WTC11 (cell line): Measurements from ENCODE around the gene ARHGAP6. TPM values are rescaled to one million over a fixed set of nuclear protein-coding genes. Genes with fewer than 3 reads are reported as not detected.

Experiments
- ATAC-seq: fragments of 200-7000 bp; cut with Tn5 transposase; 2 replicates; pipeline ENCODE4 v1.10.0; 2021; ENCODE audit warnings: mild to moderate bottlenecking, moderate library complexity
- CTCF ChIA-PET: fragments of 300-600 bp; sonication (Branson Sonifier 250); formaldehyde crosslinking; loops from one replicate; lab custom pipeline; 2021; ENCODE audit warnings: antibody characterized with exemption; lab: Charles Lee
- POLR2A ChIA-PET: fragments of 350-600 bp; sonication (Branson Sonifier 250); formaldehyde crosslinking; loops from one replicate; lab custom pipeline; 2021; ENCODE audit warnings: antibody characterized with exemption; lab: Charles Lee
- DNase-seq: peaks from one replicate; pipeline ENCODE4 v3.0.0; 2021; ENCODE audit warnings: low spot score
- H3K27ac Mint-ChIP-seq: 2 replicates; pipeline ENCODE4 v1.8.0; 2021; ENCODE audit warnings: mixed read lengths
- H3K27me3 Mint-ChIP-seq: 2 replicates; pipeline ENCODE4 v1.8.0; 2021; ENCODE audit warnings: low read depth, mild to moderate bottlenecking, moderate library complexity, mixed read lengths
- H3K36me3 Mint-ChIP-seq: 2 replicates; pipeline ENCODE4 v1.8.0; 2021; ENCODE audit warnings: mixed read lengths
- H3K4me1 Mint-ChIP-seq: 2 replicates; pipeline ENCODE4 v1.8.0; 2022; ENCODE audit warnings: mixed read lengths
- H3K4me3 Mint-ChIP-seq: 2 replicates; pipeline ENCODE4 v1.8.0; 2021; ENCODE audit warnings: mild to moderate bottlenecking, moderate library complexity, mixed read lengths
- H3K9me3 Mint-ChIP-seq: 2 replicates; pipeline ENCODE4 v1.8.0; 2021; ENCODE audit warnings: mixed read lengths
- ATF6 ChIP-seq: sonication (generic); formaldehyde crosslinking; IDR thresholded peaks from 2 replicates; pipeline ENCODE4 v1.8.1; 2023; ENCODE audit warnings: mild to moderate bottlenecking, missing genetic modification reagents
- CREM ChIP-seq: sonication (generic); formaldehyde crosslinking; IDR thresholded peaks from 2 replicates; pipeline ENCODE4 v1.8.1; 2022; ENCODE audit warnings: mild to moderate bottlenecking, missing genetic modification reagents, moderate library complexity
- E2F5 ChIP-seq: sonication (generic); formaldehyde crosslinking; IDR thresholded peaks from 2 replicates; pipeline ENCODE4 v1.8.1; 2022; ENCODE audit warnings: mild to moderate bottlenecking, moderate library complexity, missing genetic modification reagents
- FOXP1 ChIP-seq: sonication (generic); formaldehyde crosslinking; IDR thresholded peaks from 2 replicates; pipeline ENCODE4 v1.8.0; 2022; ENCODE audit warnings: missing genetic modification reagents, mild to moderate bottlenecking, moderate library complexity, borderline replicate concordance
- GTF2I ChIP-seq: fragments of 250-450 bp; sonication (Bioruptor Pico); conservative IDR thresholded peaks from 2 replicates; pipeline ENCODE4 v1.4.0; 2021; ENCODE audit warnings: mild to moderate bottlenecking
- NFYB ChIP-seq: sonication (generic); formaldehyde crosslinking; conservative IDR thresholded peaks from 2 replicates; pipeline ENCODE4 v1.8.0; 2022; ENCODE audit warnings: low read depth, missing genetic modification reagents
- SOX15 ChIP-seq: fragments of 250-450 bp; sonication (Bioruptor Pico); IDR thresholded peaks from 2 replicates; pipeline ENCODE4 v1.9.0; 2021; ENCODE audit warnings: mild to moderate bottlenecking
- total RNA-seq: library from RNA; stranded (reverse); gene quantifications from 3 replicates; pipeline ENCODE4 v1.2.3, GENCODE V29; 2021
- TF ChIP-seq, protein P1 (sequence below): fragments of 250-450 bp; sonication (Bioruptor Pico); IDR thresholded peaks from 2 replicates; pipeline ENCODE4 v1.9.0; 2021; ENCODE audit warnings: mild to moderate bottlenecking, borderline replicate concordance
- TF ChIP-seq, protein P2 (sequence below): sonication (generic); formaldehyde crosslinking; IDR thresholded peaks from 2 replicates; pipeline ENCODE4 v1.8.0; 2023; ENCODE audit warnings: missing genetic modification reagents
- TF ChIP-seq, protein P3 (sequence below): fragments of 250-450 bp; sonication (Bioruptor Pico); IDR thresholded peaks from 2 replicates; pipeline ENCODE4 v1.8.0; 2021; ENCODE audit warnings: mild to moderate bottlenecking

The ARHGAP6 gene
- total RNA-seq, 1 experiment from 2014 or later, result 1.0 TPM

DNA sequence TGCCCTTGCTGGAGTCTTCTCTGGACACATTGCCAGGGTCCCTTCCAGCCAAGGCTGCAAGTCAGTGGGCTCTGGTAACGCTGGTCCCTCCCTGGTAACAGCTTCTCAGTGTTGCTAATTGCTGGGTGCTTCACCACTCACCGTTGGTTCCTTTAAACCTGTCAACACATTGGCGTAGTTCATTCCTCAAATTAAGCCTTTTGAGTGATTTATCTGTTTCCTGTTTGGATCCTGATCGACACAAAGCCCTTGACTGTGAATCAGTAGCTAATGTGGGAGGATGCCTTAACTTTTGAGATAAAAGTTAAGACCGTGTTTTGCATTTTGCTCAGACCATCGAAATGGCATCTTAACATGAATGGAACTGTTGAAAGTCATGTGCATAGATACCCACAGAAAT lies 246.6 kb downstream of the ARHGAP6 start:
- TF ChIP-seq, protein P1, sequence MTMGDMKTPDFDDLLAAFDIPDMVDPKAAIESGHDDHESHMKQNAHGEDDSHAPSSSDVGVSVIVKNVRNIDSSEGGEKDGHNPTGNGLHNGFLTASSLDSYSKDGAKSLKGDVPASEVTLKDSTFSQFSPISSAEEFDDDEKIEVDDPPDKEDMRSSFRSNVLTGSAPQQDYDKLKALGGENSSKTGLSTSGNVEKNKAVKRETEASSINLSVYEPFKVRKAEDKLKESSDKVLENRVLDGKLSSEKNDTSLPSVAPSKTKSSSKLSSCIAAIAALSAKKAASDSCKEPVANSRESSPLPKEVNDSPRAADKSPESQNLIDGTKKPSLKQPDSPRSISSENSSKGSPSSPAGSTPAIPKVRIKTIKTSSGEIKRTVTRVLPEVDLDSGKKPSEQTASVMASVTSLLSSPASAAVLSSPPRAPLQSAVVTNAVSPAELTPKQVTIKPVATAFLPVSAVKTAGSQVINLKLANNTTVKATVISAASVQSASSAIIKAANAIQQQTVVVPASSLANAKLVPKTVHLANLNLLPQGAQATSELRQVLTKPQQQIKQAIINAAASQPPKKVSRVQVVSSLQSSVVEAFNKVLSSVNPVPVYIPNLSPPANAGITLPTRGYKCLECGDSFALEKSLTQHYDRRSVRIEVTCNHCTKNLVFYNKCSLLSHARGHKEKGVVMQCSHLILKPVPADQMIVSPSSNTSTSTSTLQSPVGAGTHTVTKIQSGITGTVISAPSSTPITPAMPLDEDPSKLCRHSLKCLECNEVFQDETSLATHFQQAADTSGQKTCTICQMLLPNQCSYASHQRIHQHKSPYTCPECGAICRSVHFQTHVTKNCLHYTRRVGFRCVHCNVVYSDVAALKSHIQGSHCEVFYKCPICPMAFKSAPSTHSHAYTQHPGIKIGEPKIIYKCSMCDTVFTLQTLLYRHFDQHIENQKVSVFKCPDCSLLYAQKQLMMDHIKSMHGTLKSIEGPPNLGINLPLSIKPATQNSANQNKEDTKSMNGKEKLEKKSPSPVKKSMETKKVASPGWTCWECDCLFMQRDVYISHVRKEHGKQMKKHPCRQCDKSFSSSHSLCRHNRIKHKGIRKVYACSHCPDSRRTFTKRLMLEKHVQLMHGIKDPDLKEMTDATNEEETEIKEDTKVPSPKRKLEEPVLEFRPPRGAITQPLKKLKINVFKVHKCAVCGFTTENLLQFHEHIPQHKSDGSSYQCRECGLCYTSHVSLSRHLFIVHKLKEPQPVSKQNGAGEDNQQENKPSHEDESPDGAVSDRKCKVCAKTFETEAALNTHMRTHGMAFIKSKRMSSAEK (CRISPR knock-in tag), result no peak
- POLR2A ChIA-PET, result no interaction called here
- CTCF ChIA-PET, result no interaction called here
- no peak for ATAC-seq
- no peak for DNase-seq
- H3K4me1 Mint-ChIP-seq, result no peaks in the 10 kb centered on the region
- H3K4me3 Mint-ChIP-seq, result no peak overlapping the region
- no peaks in the 10 kb centered on the region for H3K9me3 Mint-ChIP-seq
- H3K36me3 Mint-ChIP-seq, result no peaks in the 10 kb centered on the region
- H3K27ac Mint-ChIP-seq, result no peak overlapping the region
- H3K27me3 Mint-ChIP-seq, result 0 out of 2 replicates have a peak, but pooled peaks cover 3% of the 10 kb centered on the region

GRCh38 chrX:11416600-11416999 lies 249.1 kb downstream of the ARHGAP6 start:
- Mint-ChIP-seq H3K27me3 (no peaks in the 10 kb centered on the region), H3K9me3 (no peaks in the 10 kb centered on the region), H3K4me3 (no peak overlapping the region), H3K36me3 (no peaks in the 10 kb centered on the region), H3K4me1 (no peaks in the 10 kb centered on the region), H3K27ac (no peak overlapping the region)
- DNase-seq, result no peak
- no peak for TF ChIP-seq FOXP1 (CRISPR knock-in tag)
- no peak for TF ChIP-seq NFYB (CRISPR knock-in tag)
- TF ChIP-seq, protein P2, sequence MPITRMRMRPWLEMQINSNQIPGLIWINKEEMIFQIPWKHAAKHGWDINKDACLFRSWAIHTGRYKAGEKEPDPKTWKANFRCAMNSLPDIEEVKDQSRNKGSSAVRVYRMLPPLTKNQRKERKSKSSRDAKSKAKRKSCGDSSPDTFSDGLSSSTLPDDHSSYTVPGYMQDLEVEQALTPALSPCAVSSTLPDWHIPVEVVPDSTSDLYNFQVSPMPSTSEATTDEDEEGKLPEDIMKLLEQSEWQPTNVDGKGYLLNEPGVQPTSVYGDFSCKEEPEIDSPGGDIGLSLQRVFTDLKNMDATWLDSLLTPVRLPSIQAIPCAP (CRISPR knock-in tag), result no peak
- TF ChIP-seq ATF6 (CRISPR knock-in tag), result no peak
- no peak for ATAC-seq
- CTCF ChIA-PET, result no interaction called here
- POLR2A ChIA-PET, result no interaction called here

- CTCF ChIA-PET, result no interaction called here
- DNase-seq (no peak), ATAC-seq (no peak)
- Mint-ChIP-seq H3K27ac (no peak overlapping the region), H3K9me3 (no peaks in the 10 kb centered on the region), H3K36me3 (no peaks in the 10 kb centered on the region), H3K4me1 (no peaks in the 10 kb centered on the region), H3K27me3 (no peaks in the 10 kb centered on the region), H3K4me3 (no peak overlapping the region)
- TF ChIP-seq SOX15 (CRISPR knock-in tag), result no peak
- POLR2A ChIA-PET, result no interaction called here
These were observed 251.6 kb downstream of the ARHGAP6 start for GRCh38 chrX:11414091-11414490.

GRCh38 chrX:11412715-11413623 lies 252.8 kb downstream of the ARHGAP6 start:
- ChIA-PET POLR2A (no interaction called here), CTCF (no interaction called here)
- H3K4me3 Mint-ChIP-seq, result no peak overlapping the region
- no peaks in the 10 kb centered on the region for H3K36me3 Mint-ChIP-seq
- ATAC-seq, result no peak
- H3K9me3 Mint-ChIP-seq, result no peaks in the 10 kb centered on the region
- no peak overlapping the region for H3K27ac Mint-ChIP-seq
- TF ChIP-seq E2F5 (CRISPR knock-in tag) (no peak), GTF2I (CRISPR knock-in tag) (no peak), FOXP1 (CRISPR knock-in tag) (no peak), CREM (CRISPR knock-in tag) (no peak)
- TF ChIP-seq, protein P3, sequence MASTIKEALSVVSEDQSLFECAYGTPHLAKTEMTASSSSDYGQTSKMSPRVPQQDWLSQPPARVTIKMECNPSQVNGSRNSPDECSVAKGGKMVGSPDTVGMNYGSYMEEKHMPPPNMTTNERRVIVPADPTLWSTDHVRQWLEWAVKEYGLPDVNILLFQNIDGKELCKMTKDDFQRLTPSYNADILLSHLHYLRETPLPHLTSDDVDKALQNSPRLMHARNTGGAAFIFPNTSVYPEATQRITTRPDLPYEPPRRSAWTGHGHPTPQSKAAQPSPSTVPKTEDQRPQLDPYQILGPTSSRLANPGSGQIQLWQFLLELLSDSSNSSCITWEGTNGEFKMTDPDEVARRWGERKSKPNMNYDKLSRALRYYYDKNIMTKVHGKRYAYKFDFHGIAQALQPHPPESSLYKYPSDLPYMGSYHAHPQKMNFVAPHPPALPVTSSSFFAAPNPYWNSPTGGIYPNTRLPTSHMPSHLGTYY, result no peak
- TF ChIP-seq, all 79 proteins: peak for 0
- Mint-ChIP-seq H3K27me3 (no peaks in the 10 kb centered on the region), H3K4me1 (no peaks in the 10 kb centered on the region)
- DNase-seq, result no peak
